Breast epithelium (tissue), 3 donors: ENCODE results near the gene PILRB.

Experiments used
- CTCF ChIP-seq, 3 donors: fragments of 450-650 bp; IDR thresholded peaks; one replicate each; pipeline ENCODE4 v1.5.1; 2016 to 2017; ENCODE audit warnings: antibody characterized with exemption in 3 of 3, mild to moderate bottlenecking in 3 of 3, moderate library complexity in 3 of 3
- POLR2AphosphoS5 ChIP-seq, 3 donors: sonication (generic); formaldehyde crosslinking; IDR thresholded peaks; one replicate each; pipeline ENCODE4 v1.6.1; 2017; ENCODE audit warnings: antibody characterized with exemption in 3 of 3

- no peak for TF ChIP-seq CTCF (IDR thresholded peaks at IDR 0.05)
- TF ChIP-seq POLR2AphosphoS5 (IDR thresholded peaks at IDR 0.05): no peak
Observed at GRCh38 chr7:100413346-100413745, 55.4 kb downstream of the PILRB start.
